ENCODE data around the gene FOXD2.

Gene FOXD2

GRCh38 chr1:47433037-47433421, 4.8 kb upstream of the FOXD2 start:
- no peak overlapping the region for H3K27ac ChIP-seq (ENCODE audit: low read length)
- H3K4me1 ChIP-seq (ENCODE audit: control insufficient read depth, insufficient read depth, low read length) = peaks cover 7% of the 10 kb centered on the region; the same call in 1 of the 2 replicates
- WGBS (ENCODE audit: insufficient coverage, insufficient read length) = no CpG with 5 or more reads among the region's 17 CpGs
- no peaks in the 10 kb centered on the region for H3K9me3 ChIP-seq (ENCODE audit: control insufficient read depth, insufficient read depth, low read length)
- no peak overlapping the region for H3K4me3 ChIP-seq (ENCODE audit: low read length)
- H3K27me3 ChIP-seq (ENCODE audit: control insufficient read depth, insufficient read depth, low read length) = peaks cover 72% of the 10 kb centered on the region
- no peaks in the 10 kb centered on the region for H3K36me3 ChIP-seq (ENCODE audit: control insufficient read depth, insufficient read depth, low read length)
- no peak for DNase-seq (ENCODE audit: low read depth, low spot score)

DNA sequence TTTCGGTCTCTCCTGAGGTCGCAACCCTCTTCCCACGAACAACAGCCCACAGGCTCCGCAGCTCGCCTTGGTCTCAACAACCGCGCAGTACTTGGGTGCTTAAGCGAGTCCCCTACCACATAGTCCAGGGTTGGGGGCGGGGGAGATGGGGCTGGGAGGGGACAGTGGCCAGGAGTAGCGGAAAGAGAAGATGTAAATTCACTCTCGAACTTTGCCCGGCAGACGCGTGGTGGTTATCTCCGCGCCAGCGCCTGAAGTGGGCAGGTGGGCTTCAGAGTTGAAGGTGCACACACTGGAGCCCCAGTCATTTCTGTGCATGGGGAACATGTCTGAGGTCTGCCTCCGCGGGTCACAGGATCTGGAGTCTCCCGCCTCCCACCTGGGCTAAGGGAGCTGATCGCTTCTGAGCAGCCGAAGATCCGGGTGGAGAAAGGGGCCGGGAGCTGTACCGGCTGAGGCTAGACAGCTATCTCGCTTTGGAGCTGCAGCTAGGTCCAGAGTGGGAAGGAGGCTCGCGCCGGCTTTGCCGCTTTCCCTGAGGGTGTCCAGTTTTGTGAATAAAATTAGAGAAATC, 4.3 kb upstream of the FOXD2 start:
- H3K27me3 ChIP-seq (ENCODE audit: control insufficient read depth, insufficient read depth, low read length) = peaks cover 70% of the 10 kb centered on the region
- no peak overlapping the region; the same call in 1 of the 2 replicates for H3K4me3 ChIP-seq (ENCODE audit: low read length)
- H3K27ac ChIP-seq (ENCODE audit: low read length) = no peak overlapping the region
- no CpG with 5 or more reads among the region's 30 CpGs for WGBS (ENCODE audit: insufficient coverage, insufficient read length)
- no peaks in the 10 kb centered on the region for H3K9me3 ChIP-seq (ENCODE audit: control insufficient read depth, insufficient read depth, low read length)
- no peak for DNase-seq (ENCODE audit: low read depth, low spot score)
- no peaks in the 10 kb centered on the region for H3K36me3 ChIP-seq (ENCODE audit: control insufficient read depth, insufficient read depth, low read length)
- H3K4me1 ChIP-seq (ENCODE audit: control insufficient read depth, insufficient read depth, low read length) = peaks cover 7% of the 10 kb centered on the region; the same call in 1 of the 2 replicates

- Histone ChIP-seq H3K4me1 (ENCODE audit: control insufficient read depth, insufficient read depth, low read length) (peaks cover 7% of the 10 kb centered on the region; the same call in 1 of the 2 replicates), H3K4me3 (ENCODE audit: low read length) (no peak overlapping the region; the same call in 1 of the 2 replicates), H3K27me3 (ENCODE audit: control insufficient read depth, insufficient read depth, low read length) (peaks cover 70% of the 10 kb centered on the region), H3K9me3 (ENCODE audit: control insufficient read depth, insufficient read depth, low read length) (no peaks in the 10 kb centered on the region), H3K36me3 (ENCODE audit: control insufficient read depth, insufficient read depth, low read length) (no peaks in the 10 kb centered on the region; the same call in 1 of the 2 replicates), H3K27ac (ENCODE audit: low read length) (no peak overlapping the region)
- WGBS (ENCODE audit: insufficient coverage, insufficient read length) = no CpG with 5 or more reads among the region's 51 CpGs
- no peak for DNase-seq (ENCODE audit: low read depth, low spot score)
These were observed 3.6 kb upstream of the FOXD2 start for GRCh38 chr1:47434051-47434842.

DNA sequence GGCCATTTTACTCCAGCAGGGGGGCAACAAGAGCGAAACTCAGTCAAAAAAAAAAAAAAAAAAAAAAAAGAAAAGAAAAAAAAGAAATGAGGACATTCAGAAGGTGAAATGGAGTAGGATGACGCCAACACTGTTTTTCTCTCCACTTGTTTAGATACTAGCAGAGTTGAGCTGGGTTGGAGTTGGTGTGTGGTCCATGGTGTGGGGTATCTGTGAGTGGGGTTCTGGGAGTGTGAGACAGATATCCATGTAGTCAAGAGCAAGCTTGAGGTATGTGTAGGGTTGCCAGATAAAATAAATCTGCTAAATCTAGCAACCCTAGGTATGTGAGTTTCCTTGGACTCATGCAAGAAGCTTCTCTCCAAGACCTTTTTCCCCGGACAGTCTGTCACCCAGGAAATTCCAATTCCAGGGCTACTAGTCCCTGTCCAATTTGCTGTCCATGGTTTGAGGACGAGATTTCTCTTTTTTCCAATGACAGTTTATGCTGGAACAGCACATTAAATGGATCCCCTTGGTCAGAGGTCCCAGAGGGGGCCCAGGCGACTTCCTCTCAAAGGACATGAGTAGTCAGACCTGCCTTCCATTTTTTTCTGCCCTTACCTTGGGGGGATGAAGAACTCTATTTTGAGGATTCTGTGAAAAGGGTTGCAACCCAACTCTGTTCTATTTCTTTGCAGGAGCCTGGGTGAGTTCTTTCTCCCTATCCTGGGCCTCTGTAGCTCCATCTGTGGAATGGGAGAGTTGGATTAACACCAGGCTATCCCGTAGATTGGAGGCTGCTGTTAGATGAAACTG, 2.1 kb upstream of the FOXD2 start:
- Histone ChIP-seq H3K4me3 (ENCODE audit: low read length) (no peak overlapping the region), H3K27ac (ENCODE audit: low read length) (no peak overlapping the region), H3K4me1 (ENCODE audit: control insufficient read depth, insufficient read depth, low read length) (peaks cover 7% of the 10 kb centered on the region; the same call in 1 of the 2 replicates), H3K36me3 (ENCODE audit: control insufficient read depth, insufficient read depth, low read length) (no peaks in the 10 kb centered on the region; the same call in 1 of the 2 replicates), H3K27me3 (ENCODE audit: control insufficient read depth, insufficient read depth, low read length) (peaks cover 81% of the 10 kb centered on the region), H3K9me3 (ENCODE audit: control insufficient read depth, insufficient read depth, low read length) (no peaks in the 10 kb centered on the region)
- WGBS (ENCODE audit: insufficient coverage, insufficient read length) = no CpG with 5 or more reads among the region's 6 CpGs
- no peak for DNase-seq (ENCODE audit: low read depth, low spot score)

- H3K9me3 ChIP-seq (ENCODE audit: control insufficient read depth, insufficient read depth, low read length) = no peaks in the 10 kb centered on the region
- H3K27ac ChIP-seq (ENCODE audit: low read length) = no peak overlapping the region
- DNase-seq (ENCODE audit: low read depth, low spot score) = no peak
- WGBS (ENCODE audit: insufficient coverage, insufficient read length) = no CpG with 5 or more reads among the region's 23 CpGs
- H3K27me3 ChIP-seq (ENCODE audit: control insufficient read depth, insufficient read depth, low read length) = peaks cover 87% of the 10 kb centered on the region
- peaks cover 7% of the 10 kb centered on the region; the same call in 1 of the 2 replicates for H3K4me1 ChIP-seq (ENCODE audit: control insufficient read depth, insufficient read depth, low read length)
- no peaks in the 10 kb centered on the region; the same call in 1 of the 2 replicates for H3K36me3 ChIP-seq (ENCODE audit: control insufficient read depth, insufficient read depth, low read length)
- H3K4me3 ChIP-seq (ENCODE audit: low read length) = peak overlapping the region; percentile 68; the same call in 1 of the 2 replicates
These were observed 1.4 kb upstream of the FOXD2 start for GRCh38 chr1:47436304-47436978.

DNA sequence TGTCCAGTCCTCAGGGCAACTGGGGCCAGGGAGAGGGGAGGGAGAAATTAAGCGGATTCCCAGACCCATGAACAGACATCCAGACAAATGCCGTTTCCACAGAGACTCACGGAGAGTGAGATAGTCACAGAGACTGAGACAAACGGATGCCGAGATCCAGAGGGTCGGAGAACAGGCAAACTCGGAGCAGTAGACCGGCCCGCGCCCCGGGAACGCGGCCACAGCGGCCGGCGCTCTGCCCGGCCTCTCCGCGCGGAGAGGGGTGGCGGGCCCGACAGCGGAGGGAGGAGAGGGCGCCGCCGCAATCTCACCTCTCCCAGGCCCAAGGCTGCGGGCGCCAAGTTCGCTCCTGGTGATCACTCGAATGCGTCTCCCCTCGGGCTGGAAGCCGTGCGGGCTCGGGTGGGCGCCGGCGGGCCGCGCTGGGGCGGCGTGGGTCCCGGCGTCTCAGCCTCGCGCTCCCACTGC, 831 bp upstream of the FOXD2 start:
- Histone ChIP-seq H3K4me1 (ENCODE audit: control insufficient read depth, insufficient read depth, low read length) (peaks cover 7% of the 10 kb centered on the region; the same call in 1 of the 2 replicates), H3K27me3 (ENCODE audit: control insufficient read depth, insufficient read depth, low read length) (peaks cover 88% of the 10 kb centered on the region), H3K9me3 (ENCODE audit: control insufficient read depth, insufficient read depth, low read length) (no peaks in the 10 kb centered on the region), H3K36me3 (ENCODE audit: control insufficient read depth, insufficient read depth, low read length) (no peaks in the 10 kb centered on the region; the same call in 1 of the 2 replicates), H3K4me3 (ENCODE audit: low read length) (peak overlapping the region; percentile 68), H3K27ac (ENCODE audit: low read length) (no peak overlapping the region)
- no CpG with 5 or more reads among the region's 46 CpGs for WGBS (ENCODE audit: insufficient coverage, insufficient read length)
- DNase-seq (ENCODE audit: low read depth, low spot score) = no peak

- Histone ChIP-seq H3K9me3 (ENCODE audit: control insufficient read depth, insufficient read depth, low read length) (no peaks in the 10 kb centered on the region), H3K4me1 (ENCODE audit: control insufficient read depth, insufficient read depth, low read length) (peaks cover 3% of the 10 kb centered on the region; the same call in 1 of the 2 replicates), H3K36me3 (ENCODE audit: control insufficient read depth, insufficient read depth, low read length) (no peaks in the 10 kb centered on the region; the same call in 1 of the 2 replicates), H3K27ac (ENCODE audit: low read length) (no peak overlapping the region), H3K4me3 (ENCODE audit: low read length) (peak overlapping the region; percentile 68; the same call in 1 of the 2 replicates), H3K27me3 (ENCODE audit: control insufficient read depth, insufficient read depth, low read length) (peaks cover 88% of the 10 kb centered on the region)
- no CpG with 5 or more reads among the region's 117 CpGs for WGBS (ENCODE audit: insufficient coverage, insufficient read length)
- DNase-seq (ENCODE audit: low read depth, low spot score) = no peak
These were observed 547 bp downstream of the FOXD2 start for GRCh38 chr1:47438165-47439016.

- no peak for DNase-seq (ENCODE audit: low read depth, low spot score)
- no peaks in the 10 kb centered on the region; the same call in 1 of the 2 replicates for H3K36me3 ChIP-seq (ENCODE audit: control insufficient read depth, insufficient read depth, low read length)
- no peaks in the 10 kb centered on the region for H3K9me3 ChIP-seq (ENCODE audit: control insufficient read depth, insufficient read depth, low read length)
- no CpG with 5 or more reads among the region's 86 CpGs for WGBS (ENCODE audit: insufficient coverage, insufficient read length)
- H3K27me3 ChIP-seq (ENCODE audit: control insufficient read depth, insufficient read depth, low read length) = peaks cover 88% of the 10 kb centered on the region
- no peak overlapping the region for H3K27ac ChIP-seq (ENCODE audit: low read length)
- H3K4me1 ChIP-seq (ENCODE audit: control insufficient read depth, insufficient read depth, low read length) = peaks cover 3% of the 10 kb centered on the region; the same call in 1 of the 2 replicates
- H3K4me3 ChIP-seq (ENCODE audit: low read length) = peak overlapping the region; percentile 2; the same call in 1 of the 2 replicates
These were observed 1.4 kb downstream of the FOXD2 start for GRCh38 chr1:47439017-47439818.
